Fibroblast of skin of right quadriceps (primary cell): Measurements from ENCODE around the gene ADAMTS17.

Experiments
- DNase-seq: peaks from one replicate; pipeline ENCODE4 v3.0.0-alpha.2; 2013

ADAMTS17 gene

GRCh38 chr15:100192097-100193080 lies 149.4 kb downstream of the ADAMTS17 start:
- DNase-seq = no peak

- no peak for DNase-seq
Observed at GRCh38 chr15:100191161-100191560, 150.6 kb downstream of the ADAMTS17 start.

- no peak for DNase-seq
Observed at GRCh38 chr15:100190675-100191074, 151.1 kb downstream of the ADAMTS17 start.

DNA sequence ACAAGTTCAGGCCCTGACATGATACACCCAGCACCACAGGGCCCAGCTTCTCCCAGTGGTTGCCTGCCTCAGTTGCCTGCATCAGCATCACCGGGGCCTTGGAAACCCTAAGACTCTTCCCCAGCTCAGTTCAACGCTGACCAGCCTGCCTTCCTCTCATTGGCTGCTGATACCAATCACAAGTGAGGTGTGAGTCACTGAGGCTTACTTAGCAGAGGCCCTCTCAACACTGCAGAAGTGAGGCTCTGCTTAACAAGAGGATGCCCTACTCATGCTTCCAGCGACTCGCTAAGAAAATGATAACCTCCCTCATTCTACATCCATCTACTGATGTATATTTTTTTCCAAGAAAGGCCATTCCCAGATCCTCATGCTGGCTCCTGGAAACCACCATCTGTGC lies 151.9 kb downstream of the ADAMTS17 start:
- DNase-seq = no peak

GRCh38 chr15:100189319-100189718 lies 152.5 kb downstream of the ADAMTS17 start:
- DNase-seq = no peak

DNA sequence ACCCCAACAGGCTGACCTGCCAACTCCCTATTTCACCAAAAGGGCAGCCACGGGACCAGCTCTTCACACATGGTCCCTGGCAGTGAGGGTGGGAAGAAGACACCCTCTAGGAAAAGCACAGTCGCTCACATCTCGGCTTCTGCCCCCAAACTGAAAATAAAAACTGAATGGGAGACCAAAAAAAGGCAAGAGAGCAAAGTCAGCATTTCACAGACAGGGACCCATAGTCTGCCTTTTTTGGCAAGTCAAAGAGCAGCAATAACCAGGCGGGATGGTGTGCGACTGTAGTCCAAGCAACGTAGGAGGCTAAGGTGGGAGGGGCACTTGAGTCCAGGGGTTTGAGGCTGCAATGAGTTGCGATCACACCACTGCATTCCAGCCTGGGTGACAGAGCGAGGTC lies 154.1 kb downstream of the ADAMTS17 start:
- DNase-seq = no peak

- no peak for DNase-seq
Observed at GRCh38 chr15:100186960-100187359, 154.8 kb downstream of the ADAMTS17 start.

DNA sequence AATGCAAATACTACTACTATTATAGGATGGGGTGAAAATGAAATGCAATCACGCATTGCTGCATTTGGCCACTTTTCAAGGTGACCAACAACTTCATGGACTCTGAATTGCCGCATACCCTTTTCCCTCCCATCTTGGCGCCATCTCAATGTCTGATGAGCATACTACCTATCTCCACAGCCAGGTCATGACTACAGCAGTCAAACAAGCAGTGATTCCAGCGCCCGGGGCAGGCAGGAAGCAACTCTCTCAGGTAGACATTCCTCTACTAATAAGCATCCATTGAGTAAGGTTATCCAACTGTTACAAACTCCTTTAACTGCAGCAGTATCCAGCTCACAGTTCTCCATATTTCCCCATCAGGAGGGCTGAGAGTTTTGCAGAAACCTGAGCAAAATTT lies 155.4 kb downstream of the ADAMTS17 start:
- no peak for DNase-seq

- no peak for DNase-seq
Observed at GRCh38 chr15:100183921-100184495, 157.8 kb downstream of the ADAMTS17 start.

DNA sequence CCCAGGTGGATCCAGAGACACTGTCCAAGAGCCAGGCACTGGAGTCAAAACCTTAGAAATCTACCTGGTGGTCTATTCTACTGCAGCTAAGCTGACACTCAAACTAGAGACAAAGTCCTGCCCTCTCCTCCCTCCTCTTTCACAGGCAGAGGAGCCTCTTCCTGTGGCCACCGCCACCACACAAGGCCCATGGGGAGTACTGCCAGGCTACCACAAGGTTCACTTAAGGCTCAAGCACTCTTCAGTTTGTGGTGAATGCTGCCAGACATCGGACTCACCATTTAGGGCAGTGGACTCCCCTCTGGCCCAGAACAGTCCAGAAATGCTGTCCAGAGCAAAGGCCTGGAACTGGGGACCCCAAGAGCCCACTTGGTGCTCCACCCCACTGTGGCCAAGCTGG lies 160.9 kb downstream of the ADAMTS17 start:
- DNase-seq = no peak

GRCh38 chr15:100175406-100176114 lies 166.2 kb downstream of the ADAMTS17 start:
- DNase-seq = no peak

DNA sequence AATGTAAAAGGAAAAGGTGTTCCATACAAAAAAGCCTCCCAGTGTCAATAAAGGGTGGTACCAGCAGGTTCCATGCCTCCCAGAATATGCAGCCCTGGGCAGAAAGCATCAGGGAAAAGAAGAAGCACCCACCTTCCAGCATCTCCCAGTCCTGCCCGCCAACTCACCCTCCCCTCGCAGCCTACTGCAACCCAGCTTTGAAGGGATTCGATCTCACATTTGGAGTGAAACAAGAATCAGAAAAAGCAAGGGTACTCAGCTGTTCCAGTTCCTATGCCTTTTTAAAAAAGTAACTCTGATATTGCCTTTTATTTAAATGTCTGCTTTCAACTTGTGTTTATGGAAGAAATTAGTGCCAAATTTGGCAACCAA lies 166.9 kb downstream of the ADAMTS17 start:
- DNase-seq = no peak

DNA sequence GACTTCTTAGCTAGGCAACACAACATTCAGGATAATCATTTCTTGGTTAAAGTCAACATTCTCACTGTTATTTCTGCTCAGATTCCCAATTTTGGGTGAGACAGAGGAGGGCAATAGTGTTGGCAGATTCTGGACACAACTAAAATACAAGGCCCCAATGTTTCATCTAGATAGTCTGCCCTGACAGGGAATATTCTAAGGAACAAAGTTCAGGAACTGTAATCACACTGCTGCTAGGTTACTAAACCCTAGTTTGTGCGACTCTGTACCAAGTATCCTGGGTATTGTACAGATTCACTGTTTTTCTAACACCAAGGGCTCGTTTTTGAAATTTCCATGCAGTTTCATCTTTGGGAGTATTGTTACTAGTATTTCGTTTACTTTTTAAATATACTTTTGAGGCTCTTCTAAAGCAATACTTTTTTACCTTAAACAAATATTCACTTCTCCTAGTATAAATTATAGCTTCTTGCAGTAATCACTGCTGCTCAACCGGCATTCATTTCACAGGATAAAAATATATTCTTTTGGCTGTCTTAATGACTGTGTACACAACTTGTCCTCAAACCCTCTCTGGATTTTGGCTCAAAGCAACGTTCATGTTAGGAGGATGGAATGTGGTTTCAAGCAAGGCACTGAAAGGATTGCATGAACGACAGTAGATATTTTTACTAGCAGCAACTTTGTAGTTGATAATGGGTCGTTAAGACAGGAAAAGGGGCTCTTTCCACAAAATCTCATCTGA lies 167.4 kb downstream of the ADAMTS17 start:
- no peak for DNase-seq

DNA sequence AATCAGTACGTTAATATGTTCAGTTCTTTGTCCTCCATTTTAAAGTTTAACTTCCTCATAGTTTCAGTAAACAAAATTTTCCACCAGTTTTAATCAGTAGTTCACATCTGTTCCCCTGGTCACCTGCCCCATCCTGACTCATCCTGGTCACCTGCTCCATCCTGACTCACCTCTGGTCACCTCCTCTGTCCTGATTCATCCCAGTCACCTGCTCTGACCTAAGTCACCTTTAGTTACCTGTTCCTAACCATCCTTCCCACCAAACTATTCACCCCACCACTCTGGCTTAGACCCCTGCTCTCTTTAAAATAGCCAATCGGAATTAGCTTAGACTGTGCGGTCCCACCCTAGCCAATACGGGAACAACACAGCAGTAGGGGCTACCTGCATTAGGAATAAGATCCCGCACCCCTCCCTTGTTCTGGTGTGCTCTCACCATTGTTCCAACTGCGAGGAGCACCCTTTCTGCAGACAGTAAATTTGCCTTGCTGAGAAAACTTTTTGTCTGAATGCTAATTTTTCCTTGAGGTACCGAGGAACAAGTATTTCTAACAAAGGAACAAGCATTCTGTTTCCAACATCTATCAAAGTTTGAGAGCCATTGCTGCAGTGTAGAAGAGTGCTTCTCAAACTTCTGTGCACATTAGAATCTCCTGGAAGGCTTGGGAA lies 169.3 kb downstream of the ADAMTS17 start:
- DNase-seq = no peak

GRCh38 chr15:100171411-100171810 lies 170.4 kb downstream of the ADAMTS17 start:
- no peak for DNase-seq

GRCh38 chr15:100170291-100171210 lies 171.2 kb downstream of the ADAMTS17 start:
- no peak for DNase-seq

DNA sequence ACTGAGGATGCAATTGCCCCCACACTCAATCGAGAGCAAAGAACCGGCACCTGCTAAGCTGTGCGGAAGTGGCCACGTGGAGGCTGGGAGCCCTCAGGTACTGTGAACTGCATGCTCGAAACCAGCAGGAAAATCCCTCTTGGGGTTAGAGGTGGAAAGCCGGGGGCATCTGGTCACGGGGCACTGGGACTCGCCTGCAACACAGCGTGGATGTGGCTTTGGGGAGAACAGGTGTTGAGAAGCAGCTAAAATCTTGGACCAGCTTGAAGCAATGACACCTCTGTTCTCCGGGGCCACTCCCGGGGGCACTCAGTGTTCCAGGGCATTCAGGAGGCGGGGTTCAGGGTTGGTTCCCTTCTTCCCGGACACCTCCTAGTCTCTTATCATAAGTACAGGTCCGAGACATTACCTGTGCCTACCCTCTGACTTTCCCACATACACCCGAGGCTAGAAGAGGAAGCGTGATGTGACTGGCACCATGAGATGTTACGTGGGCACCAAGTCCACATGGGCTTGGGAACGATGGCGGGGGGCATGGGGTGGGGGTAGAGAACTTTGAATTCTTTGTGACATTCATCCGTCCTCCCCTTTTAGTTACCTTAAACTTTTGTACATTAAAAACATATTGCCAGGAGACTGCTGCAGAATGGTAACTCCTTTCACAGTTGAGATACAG lies 172.0 kb downstream of the ADAMTS17 start:
- no peak for DNase-seq

DNA sequence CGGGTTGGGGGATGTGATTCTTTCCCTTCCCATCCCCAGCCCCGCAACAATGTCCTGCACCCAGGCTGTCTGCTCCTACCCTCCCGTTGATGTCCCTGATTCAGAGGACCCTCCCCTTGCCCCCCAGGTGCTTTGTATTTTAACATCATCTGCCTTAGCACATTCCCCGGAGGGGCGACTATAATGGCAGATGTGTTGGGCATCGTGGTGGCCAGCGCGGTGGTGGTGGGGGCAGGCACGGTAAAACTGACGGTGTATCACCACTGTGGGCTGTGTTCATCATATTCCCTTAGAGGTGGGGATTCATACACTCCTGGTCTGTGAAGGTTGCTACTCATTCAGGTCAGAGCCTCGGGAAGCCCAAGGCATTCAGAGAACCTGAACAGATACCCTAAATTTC lies 173.0 kb downstream of the ADAMTS17 start:
- DNase-seq = no peak

- DNase-seq = no peak
Observed at GRCh38 chr15:100167884-100168375, 173.8 kb downstream of the ADAMTS17 start.

GRCh38 chr15:100166313-100166712 lies 175.5 kb downstream of the ADAMTS17 start:
- DNase-seq = no peak

- no peak for DNase-seq
Observed at GRCh38 chr15:100163961-100164360, 177.8 kb downstream of the ADAMTS17 start.
